Left cardiac atrium (tissue), 4 donors: ENCODE results near the gene PLEKHA4. TPM values are rescaled to one million over a fixed set of nuclear protein-coding genes. Genes with fewer than 3 reads are reported as not detected.
"Not testable (repeated sequence)": the region's sequence is repeated elsewhere in the genome, so short reads cannot be mapped to it uniquely, and the experiment has no call there.

ENCODE experiments used
- ATAC-seq, 2 donors: fragments of 200-7000 bp; cut with Tn5 transposase; one replicate each; pipeline ENCODE4 v1.9.1; 2020; ENCODE audit warnings: mild to moderate bottlenecking in 2 of 2, moderate library complexity in 2 of 2
- DNase-seq: peaks from one replicate; pipeline ENCODE4 v3.0.0-alpha.2; 2020
- intact Hi-C, 2 donors: fragments of 100-400 bp; cut with DNase I; formaldehyde crosslinking; loops; one replicate each; pipeline versions ENCODE4 v1.14.1 to v1.15.1; 2022 to 2023
- total RNA-seq, 2 donors: library from RNA; stranded (reverse); fragmentation: NEBNext Ultra II Directional; extraction: Animal tissue kit (Norgen Biotek cat#: 25700); gene quantifications; one replicate each; pipeline ENCODE4 v1.2.1, GENCODE V29; 2021
- donor health status: DM: no; HTN: yes; CAD: no.
- donor health status: DM: no; HTN: yes; CAD: no; lungs with severe emphysema.
- donor health status: DM: yes; HTN: yes; CAD: no.
- donor health status: Dilated cardiomyopathy.

Gene PLEKHA4
- total RNA-seq, 2 donors from 2014 or later = 29.6 to 67.1 TPM

DNA sequence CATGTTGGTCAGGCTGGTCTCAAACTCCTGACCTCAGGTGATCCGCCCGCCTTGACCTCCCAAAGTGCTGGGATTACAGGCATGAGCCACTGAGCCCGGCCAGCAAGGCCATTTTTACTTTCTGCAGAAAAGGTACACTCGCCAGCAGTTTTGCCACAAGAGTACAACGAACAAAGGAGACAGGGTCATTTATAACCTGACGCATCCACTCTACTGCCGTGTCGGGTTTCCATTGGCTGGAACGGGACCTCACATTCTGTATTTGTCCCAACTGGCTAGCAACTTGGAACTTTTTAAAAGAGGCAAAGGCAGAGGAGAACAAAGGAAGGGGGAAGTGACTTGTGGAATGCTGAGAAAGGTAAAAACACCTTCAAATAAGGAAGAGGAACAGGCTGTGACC, 81.1 kb downstream of the PLEKHA4 start:
- DNase-seq, ATAC-seq: not testable (repeated sequence)
- intact Hi-C loops = loop anchor here in 1 of 2 donors (5.0 kb wide), 1 partner anchor 185 kb away; no protein-coding TSS in a partner anchor

Other genes starting within 250 kb of the PLEKHA4 start
- gene RPL18, start 249.4 kb downstream of the PLEKHA4 start, total RNA-seq = 100 to 1,000 TPM; 674 to 678 TPM
- gene SPHK2, start 249.1 kb downstream of the PLEKHA4 start, total RNA-seq = 1 to 10 TPM; 9.0 to 9.3 TPM
- gene DBP, start 231.2 kb downstream of the PLEKHA4 start, total RNA-seq = 10 to 100 TPM in 1 of 2 donors, 1 to 10 TPM in 1; 2.0 to 15.1 TPM
- 1 to 10 TPM; 7.1 to 7.7 TPM for gene CA11, start 222.4 kb downstream of the PLEKHA4 start, total RNA-seq
- gene NTN5, start 195.6 kb downstream of the PLEKHA4 start, total RNA-seq = under 1 TPM; 0.21 to 0.27 TPM
- gene FUT2, start 172.6 kb downstream of the PLEKHA4 start, total RNA-seq = not detected
- 1 to 10 TPM; 1.6 to 3.2 TPM for gene MAMSTR, start 148.9 kb downstream of the PLEKHA4 start, total RNA-seq
- gene RASIP1, start 128.0 kb downstream of the PLEKHA4 start, total RNA-seq = 10 to 100 TPM; 14.9 to 23.8 TPM
- gene IZUMO1, start 121.7 kb downstream of the PLEKHA4 start, total RNA-seq = under 1 TPM; 0.29 to 0.92 TPM
- 1 to 10 TPM; 2.1 to 3.5 TPM for gene FUT1, start 116.0 kb downstream of the PLEKHA4 start, total RNA-seq
- gene FGF21, start 113.1 kb downstream of the PLEKHA4 start, total RNA-seq = not detected
- gene BCAT2, start 57.6 kb downstream of the PLEKHA4 start, total RNA-seq = 10 to 100 TPM; 29.8 to 37.7 TPM
- gene HSD17B14, start 32.1 kb downstream of the PLEKHA4 start, total RNA-seq = 1 to 10 TPM; 2.8 to 5.4 TPM
- 10 to 100 TPM; 67.2 to 78.6 TPM for gene PPP1R15A, start 3.8 kb upstream of the PLEKHA4 start, total RNA-seq
- under 1 TPM in 1 of 2 donors, not detected in 1; 0.50 TPM for gene TULP2, start 30.1 kb upstream of the PLEKHA4 start, total RNA-seq
- 100 to 1,000 TPM; 279 to 342 TPM for gene NUCB1, start 31.7 kb upstream of the PLEKHA4 start, total RNA-seq
- gene DHDH, start 65.1 kb upstream of the PLEKHA4 start, total RNA-seq = not detected
- gene BAX, start 86.3 kb upstream of the PLEKHA4 start, total RNA-seq = 10 to 100 TPM; 28.8 to 36.1 TPM
- gene FTL, start 96.7 kb upstream of the PLEKHA4 start, total RNA-seq = 1,000 to 10,000 TPM; 1,813 to 2,086 TPM
- gene GYS1, start 124.7 kb upstream of the PLEKHA4 start, total RNA-seq = 10 to 100 TPM; 66.4 to 95.7 TPM
- gene RUVBL2, start 125.3 kb upstream of the PLEKHA4 start, total RNA-seq = 10 to 100 TPM; 39.3 to 50.0 TPM
- gene LHB, start 148.5 kb upstream of the PLEKHA4 start, total RNA-seq = under 1 TPM in 1 of 2 donors, not detected in 1; 0.55 TPM
- gene CGB3, start 155.7 kb upstream of the PLEKHA4 start, total RNA-seq = not detected
- gene CGB2, start 163.3 kb upstream of the PLEKHA4 start, total RNA-seq = not detected
- not detected for gene CGB1, start 168.3 kb upstream of the PLEKHA4 start, total RNA-seq
- not detected for gene CGB5, start 175.2 kb upstream of the PLEKHA4 start, total RNA-seq
- gene CGB8, start 180.5 kb upstream of the PLEKHA4 start, total RNA-seq = not detected
- gene CGB7, start 189.1 kb upstream of the PLEKHA4 start, total RNA-seq = under 1 TPM in 1 of 2 donors, not detected in 1; 0.29 TPM
- gene NTF4, start 196.2 kb upstream of the PLEKHA4 start, total RNA-seq = 1 to 10 TPM in 1 of 2 donors, under 1 TPM in 1; 0.81 to 1.2 TPM
- 1 to 10 TPM; 2.4 to 3.0 TPM for gene KCNA7, start 204.1 kb upstream of the PLEKHA4 start, total RNA-seq
- 100 to 1,000 TPM in 1 of 2 donors, 10 to 100 TPM in 1; 98.3 to 134 TPM for gene SNRNP70, start 216.8 kb upstream of the PLEKHA4 start, total RNA-seq
- 10 to 100 TPM; 11.4 to 14.9 TPM for gene LIN7B, start 245.8 kb upstream of the PLEKHA4 start, total RNA-seq